ENCODE measurements around the gene GGTLC1.
"Not testable (repeated sequence)": the region's sequence is repeated elsewhere in the genome, so short reads cannot be mapped to it uniquely, and the experiment has no call there.

The GGTLC1 gene

GRCh38 chr20:23988561-23988960, at the start of gene GGTLC1:
Gene GGTLC1, minus strand, starts transcription at chr20:23988779. Its CDS starts 2,168 bp downstream, at chr20:23986611.
- no peak for DNase-seq

- no peak for DNase-seq
These were observed 46.2 kb upstream of the GGTLC1 start for GRCh38 chr20:24034820-24035219.

- no peak for DNase-seq
These were observed 45.0 kb upstream of the GGTLC1 start for GRCh38 chr20:24033565-24033964.

- no peak for DNase-seq
These were observed 44.6 kb upstream of the GGTLC1 start for GRCh38 chr20:24033151-24033550.

- DNase-seq: no peak
These were observed 43.9 kb upstream of the GGTLC1 start for GRCh38 chr20:24032400-24032898.

GRCh38 chr20:24027229-24027628, 38.6 kb upstream of the GGTLC1 start:
- no peak for DNase-seq

GRCh38 chr20:24022621-24023180, 34.1 kb upstream of the GGTLC1 start:
- DNase-seq: no peak

- DNase-seq: no peak
These were observed 30.2 kb upstream of the GGTLC1 start for GRCh38 chr20:24018796-24019195.

GRCh38 chr20:24017458-24017755, 28.8 kb upstream of the GGTLC1 start:
- DNase-seq: no peak

GRCh38 chr20:24016607-24017457, 28.3 kb upstream of the GGTLC1 start:
- no peak for DNase-seq

GRCh38 chr20:24013953-24014352, 25.4 kb upstream of the GGTLC1 start:
- no peak for DNase-seq

- no peak for DNase-seq
These were observed 22.7 kb upstream of the GGTLC1 start for GRCh38 chr20:24011282-24011681.

- DNase-seq: no peak
These were observed 19.2 kb upstream of the GGTLC1 start for GRCh38 chr20:24007758-24008157.

GRCh38 chr20:24007073-24007595, 18.6 kb upstream of the GGTLC1 start:
- no peak for DNase-seq

GRCh38 chr20:24006626-24007025, 18.0 kb upstream of the GGTLC1 start:
- no peak for DNase-seq

GRCh38 chr20:24004471-24004870, 15.9 kb upstream of the GGTLC1 start:
- no peak for DNase-seq

GRCh38 chr20:24002896-24003295, 14.3 kb upstream of the GGTLC1 start:
- no peak for DNase-seq

GRCh38 chr20:24001712-24002405, 13.3 kb upstream of the GGTLC1 start:
- no peak for DNase-seq

- no peak for DNase-seq
These were observed 10.3 kb upstream of the GGTLC1 start for GRCh38 chr20:23998844-23999243.

GRCh38 chr20:23998392-23998791, 9.8 kb upstream of the GGTLC1 start:
- DNase-seq: no peak

- no peak for DNase-seq
These were observed 7.5 kb upstream of the GGTLC1 start for GRCh38 chr20:23995905-23996666.

GRCh38 chr20:23995291-23995690, 6.7 kb upstream of the GGTLC1 start:
- DNase-seq: not testable (repeated sequence)

All from 8988T (cell line).